Measurements from ENCODE around the gene SP8. TPM values are rescaled to one million over a fixed set of nuclear protein-coding genes. Genes with fewer than 3 reads are reported as not detected.

Gene SP8
- polyA plus RNA-seq, 3 donors: not detected

DNA sequence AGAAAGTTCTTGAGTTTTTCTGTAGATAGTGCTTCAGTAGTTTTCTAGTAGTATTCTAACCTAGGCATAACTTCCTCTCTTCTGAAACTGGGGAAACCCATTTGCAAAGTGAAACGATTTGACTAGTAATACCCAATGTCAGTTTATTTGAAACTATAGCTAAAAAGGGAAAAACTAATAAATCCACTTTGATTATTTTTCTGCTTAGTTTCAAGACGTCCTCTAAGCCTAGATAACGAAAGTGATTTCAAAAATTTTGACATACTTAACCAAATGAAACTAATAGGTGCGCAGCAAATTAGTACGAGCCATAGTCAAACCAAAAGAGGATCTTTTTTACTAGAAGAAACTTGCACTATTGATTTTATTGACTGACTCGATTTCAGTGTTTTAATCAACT is 9.8 kb upstream of the SP8 start:
- 13 to 16% (median 15%) methylated on average over 6 of the region's 6 CpGs for WGBS, 3 donors
- no peak overlapping the region for H3K27ac ChIP-seq (ENCODE audit: low read depth, low read length)

DNA sequence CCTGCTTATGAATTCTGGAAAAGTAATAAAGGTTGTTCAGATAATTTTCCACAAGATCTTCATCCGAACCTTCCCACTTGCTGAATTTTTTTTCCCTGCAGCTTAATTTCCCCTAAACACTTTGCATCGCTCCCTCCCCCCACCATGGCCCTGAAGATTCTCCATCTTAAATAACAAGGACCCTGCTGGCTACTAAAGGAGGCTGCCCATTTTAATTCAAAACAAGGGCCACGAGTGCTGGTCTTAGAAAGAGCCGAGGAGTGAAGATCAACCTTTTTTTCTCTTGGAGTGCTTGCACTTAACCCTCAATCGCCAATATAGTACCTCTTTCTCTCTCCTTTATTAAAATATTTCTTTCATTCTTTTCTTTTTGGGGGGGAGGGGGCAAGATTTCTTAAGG is 9.2 kb upstream of the SP8 start:
- 10 to 12% (median 11%) methylated on average over 5 of the region's 5 CpGs for WGBS, 3 donors
- no peak overlapping the region for H3K27ac ChIP-seq (ENCODE audit: low read depth, low read length)

DNA sequence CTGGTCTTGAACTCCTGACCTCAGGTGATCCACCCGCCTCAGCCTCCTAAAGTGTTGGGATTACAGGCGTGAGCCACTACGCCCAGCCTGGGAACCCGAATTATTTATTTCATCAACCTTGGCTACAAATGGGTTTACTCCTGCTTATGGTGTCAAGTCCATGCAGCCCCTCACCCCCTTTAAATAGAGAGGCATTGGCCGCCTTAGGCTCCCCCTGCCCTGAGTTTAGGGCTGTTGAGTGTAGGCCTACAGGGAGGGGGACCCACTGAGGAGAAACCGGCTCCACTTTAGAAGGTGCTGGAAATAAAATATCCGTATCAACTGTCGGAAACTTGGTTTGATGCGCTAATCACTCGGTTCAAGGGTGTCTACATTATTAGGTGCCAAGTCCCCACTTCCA is 8.7 kb upstream of the SP8 start:
- WGBS, 3 donors: 15 to 18% (median 17%) methylated on average over 10 of the region's 10 CpGs

DNA sequence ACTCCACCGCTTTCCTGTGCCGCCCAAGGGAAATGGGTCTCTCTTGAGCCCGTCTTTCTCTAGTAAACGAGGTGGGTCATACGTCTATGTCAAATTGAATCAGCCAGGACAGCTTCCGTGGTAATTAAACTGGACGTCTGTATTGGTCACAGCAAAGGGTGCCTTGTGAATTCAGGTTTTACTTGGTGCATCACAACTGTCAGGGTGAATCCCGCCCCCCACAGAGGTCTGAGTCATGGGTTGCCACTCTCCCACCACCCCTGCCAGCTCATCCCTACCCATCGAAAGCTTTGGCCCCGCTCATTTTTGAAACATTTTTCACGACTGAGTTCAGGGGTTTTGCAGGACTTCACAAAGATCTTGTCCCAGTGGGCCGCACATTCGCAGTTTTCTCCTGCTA is 8.0 kb upstream of the SP8 start:
- H3K27ac ChIP-seq (ENCODE audit: low read depth, low read length): no peak overlapping the region
- WGBS, 3 donors: 11 to 14% (median 12%) methylated on average over 13 of the region's 13 CpGs

More for the DNA sequence above, 8.7 kb upstream of the SP8 start:
- H3K27ac ChIP-seq (ENCODE audit: low read depth, low read length): no peak overlapping the region

DNA sequence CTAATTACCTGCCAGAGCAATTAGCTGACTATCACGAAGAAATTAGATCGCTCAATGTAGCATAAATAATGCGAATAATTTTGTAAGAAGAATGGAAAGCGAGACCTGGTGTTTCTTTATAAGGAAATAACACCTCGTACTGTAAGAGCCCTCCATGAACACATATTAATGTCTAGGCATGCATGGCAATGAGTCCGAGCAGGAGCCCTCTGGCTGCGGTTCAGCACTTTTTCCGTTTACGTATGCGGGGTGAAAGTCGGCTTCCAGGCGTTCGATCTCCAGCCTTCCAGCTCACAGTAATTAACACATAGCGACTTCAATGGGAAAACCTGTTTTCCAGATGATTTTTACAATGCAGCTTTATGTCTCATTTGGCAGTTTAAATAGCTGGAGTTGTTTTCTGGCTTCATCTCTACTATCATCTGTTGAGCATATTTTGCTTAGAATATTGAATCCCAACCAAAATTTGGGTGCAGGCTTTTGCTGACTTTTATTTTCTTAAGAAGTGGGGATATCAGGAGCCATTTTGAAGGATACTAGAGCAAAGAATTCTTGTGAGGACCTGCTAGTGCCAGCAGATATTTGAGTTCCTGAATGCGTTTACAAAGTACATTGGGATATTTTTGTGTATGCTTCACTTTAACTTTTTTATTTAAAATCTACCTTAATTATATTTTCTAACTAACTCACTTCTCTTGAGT is 7.2 kb upstream of the SP8 start:
- H3K27ac ChIP-seq (ENCODE audit: low read depth, low read length): no peak overlapping the region
- WGBS, 3 donors: 11 to 15% (median 11%) methylated on average over 15 of the region's 15 CpGs

DNA sequence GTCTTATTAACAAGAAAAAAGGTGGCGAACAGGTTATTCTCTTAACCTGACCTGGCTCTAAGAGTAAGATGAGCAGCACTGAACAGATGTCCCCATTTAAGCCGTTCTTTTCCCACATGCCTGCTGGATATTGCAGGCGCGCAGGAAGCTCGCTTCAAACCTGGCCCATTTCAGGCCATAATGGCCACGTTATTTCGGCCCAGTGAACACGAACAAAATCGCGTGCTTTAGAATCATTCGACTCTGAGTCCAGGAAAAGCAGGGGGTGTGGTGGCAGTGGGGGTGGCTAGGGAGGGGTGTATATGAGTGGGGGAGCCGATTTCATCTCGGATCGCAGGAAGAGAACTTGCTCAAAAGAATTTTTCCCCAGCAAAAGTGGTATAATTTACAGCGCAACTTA is 6.6 kb upstream of the SP8 start:
- H3K27ac ChIP-seq (ENCODE audit: low read depth, low read length): no peak overlapping the region
- WGBS, 3 donors: 12 to 13% (median 12%) methylated on average over 15 of the region's 15 CpGs

DNA sequence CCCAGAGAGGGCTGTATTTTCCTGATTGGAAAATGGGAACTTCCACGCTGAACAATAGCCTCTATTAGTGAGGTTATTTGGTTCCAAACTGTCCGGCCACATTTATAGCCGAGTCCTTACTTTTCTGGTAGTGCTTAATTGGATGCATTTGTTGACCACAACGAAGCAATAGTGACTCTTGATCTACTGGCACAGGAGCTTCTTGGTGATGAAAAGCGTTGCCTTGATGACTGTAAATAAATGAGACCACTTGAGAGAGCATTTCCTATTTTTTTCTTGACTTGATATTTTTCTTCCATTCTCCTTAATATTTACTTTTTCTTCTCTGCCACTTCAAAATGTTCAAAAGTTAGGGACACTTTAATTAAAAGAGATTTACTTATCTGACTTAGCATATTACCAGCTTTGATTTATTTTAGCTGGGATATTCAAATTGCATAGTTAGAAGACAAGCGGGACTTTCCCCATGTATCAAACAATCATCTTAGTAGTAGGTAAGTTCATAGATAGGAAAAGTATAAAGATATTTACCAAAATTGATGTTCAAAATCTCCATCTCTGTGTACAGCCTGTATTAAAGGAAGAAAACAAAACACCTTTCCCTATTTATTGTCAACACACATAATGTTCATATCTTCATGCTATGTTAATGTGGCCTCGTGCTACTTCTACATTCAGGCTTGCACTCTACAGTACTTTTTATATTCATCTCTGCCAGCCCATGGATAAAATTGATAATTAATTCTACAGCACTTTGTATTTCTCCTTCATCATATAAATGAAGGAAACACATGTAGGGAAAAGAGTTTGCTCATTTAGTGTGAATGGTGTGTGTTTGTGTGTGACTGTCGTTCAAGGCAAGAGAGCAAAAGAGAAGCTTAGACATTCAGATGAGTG is 5.1 kb upstream of the SP8 start:
- H3K27ac ChIP-seq (ENCODE audit: low read depth, low read length): no peak overlapping the region
- 12 to 15% (median 13%) methylated on average over 8 of the region's 8 CpGs for WGBS, 3 donors

DNA sequence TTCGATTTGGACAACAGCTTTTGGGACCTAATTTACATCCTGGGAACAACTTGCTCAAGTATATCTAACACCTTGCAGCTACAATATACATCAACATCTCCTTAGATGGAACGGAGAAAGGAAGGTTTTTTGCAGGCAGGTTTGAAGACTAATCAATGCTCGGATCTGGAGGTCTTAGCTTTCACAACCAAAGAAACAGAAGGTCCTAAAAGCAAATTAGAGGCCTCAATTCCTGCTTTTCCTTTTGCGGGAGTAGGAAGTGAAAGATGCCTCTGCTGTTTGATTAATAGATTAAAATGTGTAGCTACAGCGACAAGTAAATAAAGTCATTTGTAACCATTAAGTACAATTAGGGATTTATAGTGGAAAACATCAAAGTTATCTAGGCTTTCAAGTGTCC is 3.7 kb upstream of the SP8 start:
- WGBS, 3 donors: 8 to 9% (median 8%) methylated on average over 5 of the region's 5 CpGs

DNA sequence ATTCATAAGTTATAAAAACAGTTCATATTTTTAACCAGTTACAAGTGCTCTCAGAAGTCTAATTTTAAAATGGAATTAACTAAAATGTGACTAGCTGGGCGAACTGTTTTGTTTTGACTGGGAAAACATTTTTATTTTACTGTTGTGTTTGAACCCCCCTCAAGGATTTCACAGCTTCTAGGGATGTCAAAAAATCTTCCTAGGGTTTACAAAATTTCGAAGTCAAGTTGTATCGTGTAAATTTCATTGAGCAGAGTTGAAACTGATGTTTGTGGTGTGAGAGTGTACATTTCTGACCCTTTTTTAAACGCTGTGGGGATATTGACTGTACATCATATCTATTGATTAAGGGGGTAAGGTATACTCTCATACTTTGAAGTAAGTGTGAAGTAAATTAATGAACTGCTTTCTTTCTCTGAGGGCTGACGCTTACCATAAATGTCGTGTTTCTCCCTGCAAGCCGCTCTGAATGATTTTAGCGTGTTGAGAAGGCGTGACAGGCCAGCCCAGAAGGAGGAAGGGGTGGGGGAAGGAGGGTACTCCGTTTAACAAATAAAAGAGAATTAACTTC is 1.8 kb upstream of the SP8 start:
- WGBS, 3 donors: 14 to 18% (median 17%) methylated on average over 10 of the region's 10 CpGs
- no peak overlapping the region for H3K27ac ChIP-seq (ENCODE audit: low read depth, low read length)

More for the DNA sequence above, 3.7 kb upstream of the SP8 start:
- H3K27ac ChIP-seq (ENCODE audit: low read depth, low read length): no peak overlapping the region

DNA sequence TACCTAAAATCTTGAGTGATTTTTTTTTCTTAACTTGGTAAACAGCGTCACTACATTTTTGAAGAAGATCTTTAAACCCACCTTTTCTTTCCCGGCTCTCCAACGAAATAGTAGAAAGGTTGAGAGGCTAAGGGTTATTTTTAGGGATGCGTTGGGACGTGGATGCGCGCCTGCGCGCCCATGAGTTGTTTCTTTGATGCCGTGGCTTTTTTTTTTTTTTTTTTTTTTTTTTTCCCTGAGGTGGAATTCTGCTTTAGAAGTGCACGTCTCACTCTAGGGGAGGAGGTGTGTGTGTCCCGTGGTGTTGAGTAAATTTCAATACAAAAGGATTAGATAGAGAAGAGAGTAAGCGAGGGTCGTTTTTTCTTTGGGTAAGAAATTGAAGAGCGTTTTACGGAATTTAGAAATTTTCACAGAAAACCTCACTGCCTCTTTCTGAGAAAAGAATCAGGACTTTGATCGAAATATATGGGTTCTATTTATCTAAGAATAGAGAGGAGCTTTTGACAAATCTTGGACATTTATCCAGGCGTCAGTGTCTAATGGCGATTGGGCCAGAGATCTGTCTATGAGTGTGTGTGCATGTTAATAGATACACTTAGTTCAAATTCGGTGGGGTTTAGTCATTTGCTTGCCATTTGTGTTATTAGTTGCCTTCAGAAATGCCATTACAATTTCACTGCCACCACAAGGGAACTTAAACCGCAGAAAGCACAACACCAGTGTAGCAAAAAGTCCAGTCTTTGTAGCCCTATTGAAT is 1.2 kb upstream of the SP8 start:
- H3K27ac ChIP-seq (ENCODE audit: low read depth, low read length): no peak overlapping the region
- 13 to 16% (median 13%) methylated on average over 21 of the region's 21 CpGs for WGBS, 3 donors

DNA sequence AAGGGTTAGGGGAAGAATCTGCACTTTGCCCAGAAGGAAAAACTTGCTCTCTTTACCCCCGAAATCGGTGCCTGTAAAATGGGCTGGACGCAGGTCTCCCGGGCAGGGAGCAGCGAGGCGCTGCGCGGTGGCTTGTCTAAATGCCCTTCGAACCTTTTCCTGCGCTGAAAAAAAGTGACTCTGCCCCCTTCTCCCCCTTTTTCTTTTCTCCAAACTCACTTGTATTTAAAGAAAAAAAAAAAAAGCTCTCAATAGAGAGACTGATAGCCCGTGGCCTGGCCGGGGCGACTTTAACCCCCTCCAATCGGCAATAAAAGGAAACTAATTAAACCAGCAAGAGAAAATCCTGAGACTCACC is 286 bp downstream of the SP8 start:
- WGBS, 3 donors: 3 to 5% (median 5%) methylated on average over 14 of the region's 14 CpGs
- no peak overlapping the region for H3K27ac ChIP-seq (ENCODE audit: low read depth, low read length)

DNA sequence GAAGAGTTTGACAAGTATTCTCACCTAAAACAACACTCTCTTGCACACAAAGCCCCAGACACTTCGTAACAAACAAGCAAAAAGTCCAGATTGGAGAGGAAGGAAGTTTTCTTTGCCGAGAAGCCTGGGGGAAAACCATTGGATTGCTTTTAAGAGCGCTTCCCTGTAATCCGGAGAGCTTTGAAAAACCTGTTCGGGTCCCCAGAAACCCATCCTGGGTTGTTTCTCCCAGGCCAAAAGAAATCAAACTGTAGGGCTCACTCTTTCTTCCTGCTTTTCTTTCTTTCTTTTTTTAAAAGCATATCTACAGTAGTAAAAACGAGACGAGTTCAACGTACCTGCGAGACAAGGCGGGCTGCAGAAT is 655 bp downstream of the SP8 start:
- WGBS, 3 donors: 7 to 12% (median 7%) methylated on average over 10 of the region's 10 CpGs
- no peak overlapping the region for H3K27ac ChIP-seq (ENCODE audit: low read depth, low read length)

DNA sequence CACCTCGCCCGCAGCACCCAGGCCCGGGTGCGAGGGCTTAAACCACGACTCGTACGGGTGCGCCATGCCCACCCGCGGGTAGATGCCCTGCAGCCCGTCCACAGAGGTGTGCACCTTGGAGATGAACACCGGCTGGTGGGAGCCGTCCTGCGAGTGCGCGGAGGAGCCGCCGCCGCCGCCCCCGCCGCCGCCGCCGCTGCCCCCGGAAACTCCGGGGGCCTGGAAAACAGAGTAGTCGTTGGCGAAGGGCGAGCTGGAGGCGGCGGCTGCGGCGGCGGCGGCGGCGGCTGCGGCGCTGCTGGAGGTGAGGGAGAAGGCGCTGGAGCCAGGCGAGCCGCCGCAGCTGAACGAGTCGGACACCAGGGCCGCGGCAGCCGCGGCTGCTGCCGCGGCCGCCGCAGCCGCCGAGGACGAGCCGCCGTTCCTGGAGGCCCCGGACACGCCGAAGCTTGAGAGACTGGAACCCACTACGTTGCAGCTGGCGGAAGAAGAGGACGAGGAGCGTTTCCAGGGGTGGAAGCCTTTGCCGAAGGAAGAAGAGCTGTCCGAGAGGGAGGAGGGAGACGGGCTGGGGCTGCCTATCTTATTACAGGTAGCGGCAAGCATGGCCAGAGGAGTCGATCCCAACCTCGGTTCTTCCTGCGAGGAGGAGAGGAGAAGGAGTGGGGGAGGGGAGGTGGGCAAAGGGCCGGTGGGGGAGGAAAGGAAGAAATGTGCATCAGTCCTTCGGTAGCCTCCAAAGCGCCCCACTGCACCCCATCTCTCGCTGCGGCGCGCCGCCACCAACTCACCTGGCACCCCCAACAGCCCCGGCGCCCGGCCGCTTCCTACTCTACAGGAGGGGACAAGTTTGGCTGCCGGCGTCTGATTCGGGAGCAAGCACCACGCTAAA is 1.3 kb downstream of the SP8 start:
- H3K27ac ChIP-seq (ENCODE audit: low read depth, low read length): no peak overlapping the region
- 2 to 3% (median 2%) methylated on average over 60 to 89 of the region's 89 CpGs for WGBS, 3 donors

DNA sequence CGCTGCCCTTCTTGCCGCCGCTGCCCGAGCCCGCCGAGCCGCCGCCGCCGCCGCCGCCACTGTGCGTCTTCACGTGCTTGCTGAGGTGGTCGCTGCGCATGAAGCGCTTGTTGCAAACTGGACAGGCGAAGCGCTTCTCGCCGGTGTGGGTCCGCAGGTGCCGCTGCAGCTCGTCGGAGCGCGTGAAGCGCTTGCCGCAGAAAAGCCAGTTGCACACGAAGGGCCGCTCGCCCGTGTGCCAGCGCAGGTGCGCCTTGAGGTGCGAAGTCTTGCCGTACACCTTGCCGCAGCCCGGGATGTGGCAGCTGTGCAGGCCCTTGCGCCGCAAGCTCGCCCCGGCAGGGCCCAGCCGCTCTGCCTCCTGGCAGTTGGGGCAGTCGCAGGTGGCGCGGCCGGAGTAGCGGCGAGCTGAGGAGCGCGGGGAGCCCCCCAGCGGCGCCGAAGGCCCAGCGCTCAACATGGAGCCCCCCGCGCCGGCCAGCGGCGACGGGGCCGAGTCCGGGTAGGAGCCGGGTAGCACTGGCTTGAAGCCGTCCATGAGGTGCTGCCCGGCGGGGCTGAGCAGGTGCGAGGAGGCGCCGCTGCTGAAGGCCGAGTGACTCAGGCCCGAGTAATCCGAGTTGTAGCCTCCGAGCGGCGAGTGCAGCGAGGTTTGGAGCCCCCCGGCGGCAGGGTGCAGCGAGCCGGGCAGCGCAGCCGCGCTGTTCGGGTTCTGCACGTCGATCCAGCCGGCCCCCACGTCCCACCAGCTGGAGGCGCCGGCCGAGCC is 2.1 kb downstream of the SP8 start:
- WGBS, 3 donors: 4 to 5% (median 5%) methylated on average over 78 to 93 of the region's 93 CpGs
- H3K27ac ChIP-seq (ENCODE audit: low read depth, low read length): no peak overlapping the region

DNA sequence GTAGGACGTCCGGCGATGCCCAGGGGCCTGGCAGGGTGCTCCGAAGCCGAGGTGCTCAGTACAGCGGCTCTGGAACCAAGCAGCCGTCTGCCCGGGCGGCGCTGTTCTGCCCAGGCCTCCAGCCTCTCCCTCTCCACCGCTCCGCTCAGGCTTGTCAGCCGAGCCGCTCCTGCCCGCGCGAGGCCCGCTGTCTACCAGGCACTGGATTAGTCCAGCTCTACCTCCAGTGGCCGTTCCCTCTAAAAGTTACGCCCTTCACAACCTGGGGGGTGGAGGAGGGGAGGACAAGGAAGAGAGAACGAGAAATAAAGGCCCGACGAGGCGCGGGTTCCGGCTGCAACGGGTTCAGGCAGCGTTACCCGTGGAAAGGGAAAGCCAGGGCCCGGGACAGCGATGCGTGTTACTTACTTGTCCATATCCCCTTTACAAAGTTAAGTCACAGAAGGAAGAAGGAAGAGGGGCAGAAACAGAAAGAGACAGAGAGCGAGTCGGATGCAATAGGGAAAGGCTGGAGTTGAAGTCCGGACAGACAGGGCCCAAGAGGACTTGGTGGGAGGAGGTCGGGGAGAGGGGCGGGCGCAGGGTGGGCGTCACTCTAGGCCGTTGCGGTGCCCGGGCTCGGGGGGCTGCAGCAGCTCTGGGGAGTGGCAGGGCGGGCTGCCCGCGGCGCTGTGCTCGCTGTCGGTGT is 2.8 kb downstream of the SP8 start:
- H3K27ac ChIP-seq (ENCODE audit: low read depth, low read length): no peak overlapping the region
- WGBS, 3 donors: 3 to 4% (median 4%) methylated on average over 47 to 49 of the region's 49 CpGs

DNA sequence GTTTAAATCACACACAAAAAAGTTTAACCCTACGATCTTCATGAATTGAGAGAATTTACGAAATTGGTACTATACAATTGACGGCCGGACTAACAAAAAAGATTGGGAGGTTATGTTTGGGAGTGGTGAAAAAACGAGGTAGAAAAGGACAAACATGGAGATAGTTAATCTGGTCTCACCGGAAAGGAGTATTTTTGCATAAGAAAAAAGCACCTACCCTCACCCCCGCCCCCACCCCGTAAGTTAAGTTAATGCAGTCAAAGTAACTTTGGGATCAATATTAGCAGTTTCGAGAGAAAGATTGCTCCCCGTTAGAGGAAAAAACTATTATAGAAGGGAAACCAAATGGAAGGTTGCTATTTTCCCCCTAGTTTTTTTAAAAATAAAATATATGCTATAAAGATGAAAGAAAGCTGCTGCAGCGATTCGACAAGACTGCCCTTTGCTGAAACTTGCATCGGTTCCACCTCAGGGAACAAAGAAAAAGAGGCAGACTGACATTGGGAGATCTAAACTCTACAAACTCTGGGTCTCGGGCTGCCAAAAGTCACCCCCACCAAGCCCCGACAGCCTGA is 3.5 kb downstream of the SP8 start:
- H3K27ac ChIP-seq (ENCODE audit: low read depth, low read length): no peak overlapping the region
- WGBS, 3 donors: 15 to 17% (median 16%) methylated on average over 14 to 15 of the region's 15 CpGs

All from adipose tissue (tissue), 3 donors.